SK-N-SH treated with all-trans-retinoic acid at 6 μM for 48 hours (cell line): ENCODE measurements around the gene PURA.

Experiments used
- ATAC-seq: fragments of 200-7000 bp; cut with Tn5 transposase; 3 replicates; pipeline ENCODE4 v1.9.1; 2020; ENCODE audit warnings: mild to moderate bottlenecking, moderate library complexity
- ARNTL ChIP-seq: fragments of 450-650 bp; formaldehyde crosslinking; IDR thresholded peaks from 2 replicates; pipeline ENCODE4 v1.5.0; 2020; ENCODE audit warnings: low read depth, mild to moderate bottlenecking, moderate library complexity, borderline replicate concordance
- BACH2 ChIP-seq: fragments of 250-450 bp; sonication (Bioruptor Pico); IDR thresholded peaks from 2 replicates; pipeline ENCODE4 v1.9.0; 2021; ENCODE audit warnings: mild to moderate bottlenecking, borderline replicate concordance
- CSDC2 ChIP-seq: fragments of 250-450 bp; sonication (Bioruptor Pico); IDR thresholded peaks from 2 replicates; pipeline ENCODE4 v1.5.0; 2020; ENCODE audit warnings: mild to moderate bottlenecking, moderate library complexity
- GLIS3 ChIP-seq: fragments of 250-450 bp; sonication (Bioruptor Pico); IDR thresholded peaks from 2 replicates; pipeline ENCODE4 v1.5.0; 2020; ENCODE audit warnings: mild to moderate bottlenecking, moderate library complexity
- OSR1 ChIP-seq: fragments of 250-450 bp; sonication (Bioruptor Pico); IDR thresholded peaks from 2 replicates; pipeline ENCODE4 v1.8.0; 2022; ENCODE audit warnings: moderate library complexity, mild to moderate bottlenecking, inconsistent platforms
- PPARA ChIP-seq: fragments of 250-450 bp; sonication (Bioruptor Pico); IDR thresholded peaks from 2 replicates; pipeline ENCODE4 v1.5.0; 2020; ENCODE audit warnings: mild to moderate bottlenecking, borderline replicate concordance
- RARB ChIP-seq: fragments of 250-450 bp; sonication (Bioruptor Pico); IDR thresholded peaks from 2 replicates; pipeline ENCODE4 v1.8.0; 2021; ENCODE audit warnings: mild to moderate bottlenecking, moderate library complexity
- SNAI2 ChIP-seq: fragments of 250-450 bp; sonication (Bioruptor Pico); IDR thresholded peaks from 2 replicates; pipeline ENCODE4 v1.5.0; 2020; ENCODE audit warnings: mild to moderate bottlenecking, moderate library complexity
- TCF4 ChIP-seq: fragments of 250-450 bp; sonication (Bioruptor Pico); IDR thresholded peaks from 2 replicates; pipeline ENCODE4 v1.8.0; 2021; ENCODE audit warnings: mild to moderate bottlenecking, moderate library complexity, borderline replicate concordance
- TOX ChIP-seq: fragments of 250-450 bp; sonication (Bioruptor Pico); IDR thresholded peaks from 2 replicates; pipeline ENCODE4 v1.8.0; 2021; ENCODE audit warnings: mild to moderate bottlenecking, moderate library complexity, borderline replicate concordance
- TSHZ2 ChIP-seq: fragments of 250-450 bp; sonication (Bioruptor Pico); IDR thresholded peaks from 2 replicates; pipeline ENCODE4 v1.5.0; 2020; ENCODE audit warnings: mild to moderate bottlenecking, moderate library complexity
- ZC3H10 ChIP-seq: fragments of 250-450 bp; sonication (Bioruptor Pico); IDR thresholded peaks from 2 replicates; pipeline ENCODE4 v1.5.1; 2021; ENCODE audit warnings: mild to moderate bottlenecking, moderate library complexity
- ZFP3 ChIP-seq: fragments of 250-450 bp; sonication (Bioruptor Pico); IDR thresholded peaks from 2 replicates; pipeline ENCODE4 v1.5.0; 2020; ENCODE audit warnings: mild to moderate bottlenecking, moderate library complexity
- ZFP30 ChIP-seq: fragments of 450-650 bp; formaldehyde crosslinking; IDR thresholded peaks from 2 replicates; pipeline ENCODE4 v1.5.0; 2022; ENCODE audit warnings: mild to moderate bottlenecking, moderate library complexity
- ZNF565 ChIP-seq: fragments of 450-650 bp; formaldehyde crosslinking; conservative IDR thresholded peaks from 2 replicates; pipeline ENCODE4 v1.5.0; 2020; ENCODE audit warnings: low read depth, mild to moderate bottlenecking, moderate library complexity
- ZNF70 ChIP-seq: fragments of 450-650 bp; formaldehyde crosslinking; IDR thresholded peaks from 2 replicates; pipeline ENCODE4 v1.5.0; 2020; ENCODE audit warnings: mild to moderate bottlenecking, moderate library complexity
- ZNF8 ChIP-seq: fragments of 450-650 bp; formaldehyde crosslinking; IDR thresholded peaks from 2 replicates; pipeline ENCODE4 v1.5.0; 2020; ENCODE audit warnings: mild to moderate bottlenecking, moderate library complexity
- TF ChIP-seq, protein P1 (sequence below): fragments of 250-450 bp; sonication (Bioruptor Pico); IDR thresholded peaks from 2 replicates; pipeline ENCODE4 v1.8.0; 2020; ENCODE audit warnings: mild to moderate bottlenecking, moderate library complexity, borderline replicate concordance
- TF ChIP-seq, protein P2 (sequence below): fragments of 250-450 bp; sonication (Bioruptor Pico); IDR thresholded peaks from 2 replicates; pipeline ENCODE4 v1.8.0; 2021; ENCODE audit warnings: low read depth, mild to moderate bottlenecking, moderate library complexity, borderline replicate concordance
- TF ChIP-seq, protein P3 (sequence below): fragments of 250-450 bp; sonication (Bioruptor Pico); IDR thresholded peaks from 2 replicates; pipeline ENCODE4 v1.5.1; 2021; ENCODE audit warnings: mild to moderate bottlenecking, moderate library complexity

Gene PURA

GRCh38 chr5:140113699-140114263 is at the start of gene PURA:
TSS of gene PURA (plus strand) at chr5:140114109. CDS start at chr5:140114182, 73 bp downstream.
- ATAC-seq, result peak; percentile 90
- no peak for TF ChIP-seq ZNF70 (CRISPR knock-in tag)
- TF ChIP-seq BACH2 (CRISPR knock-in tag), result no peak
- no peak for TF ChIP-seq PPARA
- TF ChIP-seq TCF4 (CRISPR knock-in tag), result no peak
- no peak for TF ChIP-seq ZC3H10 (CRISPR knock-in tag)
- no peak for TF ChIP-seq GLIS3 (CRISPR knock-in tag)
- no peak for TF ChIP-seq OSR1 (CRISPR knock-in tag)
- TF ChIP-seq, protein P1, sequence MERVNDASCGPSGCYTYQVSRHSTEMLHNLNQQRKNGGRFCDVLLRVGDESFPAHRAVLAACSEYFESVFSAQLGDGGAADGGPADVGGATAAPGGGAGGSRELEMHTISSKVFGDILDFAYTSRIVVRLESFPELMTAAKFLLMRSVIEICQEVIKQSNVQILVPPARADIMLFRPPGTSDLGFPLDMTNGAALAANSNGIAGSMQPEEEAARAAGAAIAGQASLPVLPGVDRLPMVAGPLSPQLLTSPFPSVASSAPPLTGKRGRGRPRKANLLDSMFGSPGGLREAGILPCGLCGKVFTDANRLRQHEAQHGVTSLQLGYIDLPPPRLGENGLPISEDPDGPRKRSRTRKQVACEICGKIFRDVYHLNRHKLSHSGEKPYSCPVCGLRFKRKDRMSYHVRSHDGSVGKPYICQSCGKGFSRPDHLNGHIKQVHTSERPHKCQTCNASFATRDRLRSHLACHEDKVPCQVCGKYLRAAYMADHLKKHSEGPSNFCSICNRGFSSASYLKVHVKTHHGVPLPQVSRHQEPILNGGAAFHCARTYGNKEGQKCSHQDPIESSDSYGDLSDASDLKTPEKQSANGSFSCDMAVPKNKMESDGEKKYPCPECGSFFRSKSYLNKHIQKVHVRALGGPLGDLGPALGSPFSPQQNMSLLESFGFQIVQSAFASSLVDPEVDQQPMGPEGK (CRISPR knock-in tag), result no peak
- TF ChIP-seq ZFP3, result no peak
- TF ChIP-seq ZNF8 (CRISPR knock-in tag), result no peak
- no peak for TF ChIP-seq TSHZ2
- TF ChIP-seq, protein P2, sequence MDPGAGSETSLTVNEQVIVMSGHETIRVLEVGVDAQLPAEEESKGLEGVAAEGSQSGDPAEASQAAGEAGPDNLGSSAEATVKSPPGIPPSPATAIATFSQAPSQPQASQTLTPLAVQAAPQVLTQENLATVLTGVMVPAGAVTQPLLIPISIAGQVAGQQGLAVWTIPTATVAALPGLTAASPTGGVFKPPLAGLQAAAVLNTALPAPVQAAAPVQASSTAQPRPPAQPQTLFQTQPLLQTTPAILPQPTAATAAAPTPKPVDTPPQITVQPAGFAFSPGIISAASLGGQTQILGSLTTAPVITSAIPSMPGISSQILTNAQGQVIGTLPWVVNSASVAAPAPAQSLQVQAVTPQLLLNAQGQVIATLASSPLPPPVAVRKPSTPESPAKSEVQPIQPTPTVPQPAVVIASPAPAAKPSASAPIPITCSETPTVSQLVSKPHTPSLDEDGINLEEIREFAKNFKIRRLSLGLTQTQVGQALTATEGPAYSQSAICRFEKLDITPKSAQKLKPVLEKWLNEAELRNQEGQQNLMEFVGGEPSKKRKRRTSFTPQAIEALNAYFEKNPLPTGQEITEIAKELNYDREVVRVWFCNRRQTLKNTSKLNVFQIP, result no peak
- no peak for TF ChIP-seq SNAI2
- no peak for TF ChIP-seq RARB (CRISPR knock-in tag)
- TF ChIP-seq TOX, result no peak
- no peak for TF ChIP-seq CSDC2 (CRISPR knock-in tag)

GRCh38 chr5:140072812-140073211 is 41.1 kb upstream of the PURA start:
- no peak for TF ChIP-seq ZNF565 (CRISPR knock-in tag)
- TF ChIP-seq ZNF8 (CRISPR knock-in tag), result no peak
- TF ChIP-seq, protein P3, sequence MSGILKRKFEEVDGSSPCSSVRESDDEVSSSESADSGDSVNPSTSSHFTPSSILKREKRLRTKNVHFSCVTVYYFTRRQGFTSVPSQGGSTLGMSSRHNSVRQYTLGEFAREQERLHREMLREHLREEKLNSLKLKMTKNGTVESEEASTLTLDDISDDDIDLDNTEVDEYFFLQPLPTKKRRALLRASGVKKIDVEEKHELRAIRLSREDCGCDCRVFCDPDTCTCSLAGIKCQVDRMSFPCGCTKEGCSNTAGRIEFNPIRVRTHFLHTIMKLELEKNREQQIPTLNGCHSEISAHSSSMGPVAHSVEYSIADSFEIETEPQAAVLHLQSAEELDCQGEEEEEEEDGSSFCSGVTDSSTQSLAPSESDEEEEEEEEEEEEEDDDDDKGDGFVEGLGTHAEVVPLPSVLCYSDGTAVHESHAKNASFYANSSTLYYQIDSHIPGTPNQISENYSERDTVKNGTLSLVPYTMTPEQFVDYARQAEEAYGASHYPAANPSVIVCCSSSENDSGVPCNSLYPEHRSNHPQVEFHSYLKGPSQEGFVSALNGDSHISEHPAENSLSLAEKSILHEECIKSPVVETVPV (CRISPR knock-in tag), result no peak
- no peak for TF ChIP-seq BACH2 (CRISPR knock-in tag)
- TF ChIP-seq TSHZ2, result no peak
- TF ChIP-seq CSDC2 (CRISPR knock-in tag), result no peak
- no peak for TF ChIP-seq GLIS3 (CRISPR knock-in tag)
- TF ChIP-seq ZFP30 (CRISPR knock-in tag), result no peak
- no peak for ATAC-seq

DNA sequence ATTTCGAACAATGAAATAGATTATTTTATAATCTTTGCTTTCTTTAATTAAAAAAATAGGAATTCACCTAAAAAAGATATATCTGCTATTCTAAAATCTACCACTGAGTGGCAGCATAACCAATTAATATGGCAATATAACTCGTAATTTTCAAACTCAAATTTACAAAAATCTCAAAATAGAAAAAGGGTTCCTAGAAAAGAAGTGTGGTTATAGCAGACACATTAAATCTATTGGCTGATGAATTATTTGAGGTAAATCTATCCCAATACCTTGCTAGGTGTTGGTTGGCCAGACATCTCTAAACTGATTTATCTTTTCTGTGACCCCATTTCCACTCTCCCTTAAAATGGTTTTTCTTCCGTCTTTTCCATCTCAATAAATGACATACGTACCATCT is 40.6 kb upstream of the PURA start:
- ATAC-seq, result no peak
- TF ChIP-seq ZC3H10 (CRISPR knock-in tag) (no peak), ARNTL (no peak)
- TF ChIP-seq, protein P1 (CRISPR knock-in tag), result no peak
- TF ChIP-seq, all 23 proteins: peak for 0
